ENCODE measurements around the gene HDHD2. TPM values are rescaled to one million over a fixed set of nuclear protein-coding genes. Genes with fewer than 3 reads are reported as not detected.

HDHD2 gene
- total RNA-seq, 1 experiment from 2014 or later, result 24.4 TPM

DNA sequence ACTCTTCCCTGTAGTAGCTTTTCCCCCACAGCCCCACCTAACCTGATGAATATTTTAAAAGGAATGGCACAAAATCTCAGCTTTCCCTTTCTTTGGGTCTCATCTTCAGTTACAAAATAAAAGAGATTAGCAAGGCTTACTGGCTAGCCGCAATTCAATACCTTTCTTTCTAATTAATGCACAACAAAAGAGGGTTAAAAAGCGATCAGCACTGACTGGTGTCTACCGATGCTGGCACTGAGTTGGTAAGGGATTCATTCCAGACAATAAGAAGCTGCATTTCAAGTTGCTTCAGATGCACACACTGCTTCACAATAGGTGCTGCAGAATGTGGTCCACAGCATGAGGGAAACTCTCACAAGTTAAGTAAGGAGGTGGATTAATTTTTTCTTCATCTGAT, 41.9 kb downstream of the HDHD2 start:
- TF ChIP-seq, protein P1, sequence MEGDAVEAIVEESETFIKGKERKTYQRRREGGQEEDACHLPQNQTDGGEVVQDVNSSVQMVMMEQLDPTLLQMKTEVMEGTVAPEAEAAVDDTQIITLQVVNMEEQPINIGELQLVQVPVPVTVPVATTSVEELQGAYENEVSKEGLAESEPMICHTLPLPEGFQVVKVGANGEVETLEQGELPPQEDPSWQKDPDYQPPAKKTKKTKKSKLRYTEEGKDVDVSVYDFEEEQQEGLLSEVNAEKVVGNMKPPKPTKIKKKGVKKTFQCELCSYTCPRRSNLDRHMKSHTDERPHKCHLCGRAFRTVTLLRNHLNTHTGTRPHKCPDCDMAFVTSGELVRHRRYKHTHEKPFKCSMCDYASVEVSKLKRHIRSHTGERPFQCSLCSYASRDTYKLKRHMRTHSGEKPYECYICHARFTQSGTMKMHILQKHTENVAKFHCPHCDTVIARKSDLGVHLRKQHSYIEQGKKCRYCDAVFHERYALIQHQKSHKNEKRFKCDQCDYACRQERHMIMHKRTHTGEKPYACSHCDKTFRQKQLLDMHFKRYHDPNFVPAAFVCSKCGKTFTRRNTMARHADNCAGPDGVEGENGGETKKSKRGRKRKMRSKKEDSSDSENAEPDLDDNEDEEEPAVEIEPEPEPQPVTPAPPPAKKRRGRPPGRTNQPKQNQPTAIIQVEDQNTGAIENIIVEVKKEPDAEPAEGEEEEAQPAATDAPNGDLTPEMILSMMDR (conservative IDR thresholded peaks at IDR 0.05), result no peak
- no peak for TF ChIP-seq EZH2 (IDR thresholded peaks at IDR 0.05; ENCODE audit: low read depth)
- Histone ChIP-seq H3K4me1 (replicated peaks; ENCODE audit: insufficient read depth) (no peaks in the 10 kb centered on the region), H4K20me1 (ENCODE audit: insufficient read depth) (no peaks in the 10 kb centered on the region), H3K4me2 (no peak overlapping the region), H3K36me3 (ENCODE audit: low read depth) (no peaks in the 10 kb centered on the region; the same call in 1 of the 2 replicates), H3K9me3 (ENCODE audit: insufficient read depth, low read depth) (no peaks in the 10 kb centered on the region), H3K27me3 (ENCODE audit: insufficient read depth, low read depth) (no peaks in the 10 kb centered on the region), H3K27ac (no peak overlapping the region), H3K9me2 (ENCODE audit: insufficient read depth) (no peaks in the 10 kb centered on the region), H2AFZ (no peak overlapping the region), H3K79me2 (ENCODE audit: low read depth) (no peaks in the 10 kb centered on the region), H3F3A (ENCODE audit: insufficient read depth, low read depth) (no peaks in the 10 kb centered on the region), H3K4me3 (no peak overlapping the region)
- no peak for DNase-seq
- BruUV-seq (replicated peaks), result no TSS peak
- POLR2A ChIA-PET (ENCODE audit: unreplicated experiment), result no interaction called here
- CTCF ChIA-PET, result no interaction called here
- intact Hi-C loops (cut with micrococcal nuclease; ENCODE audit: unreplicated experiment), result no loop called here

DNA sequence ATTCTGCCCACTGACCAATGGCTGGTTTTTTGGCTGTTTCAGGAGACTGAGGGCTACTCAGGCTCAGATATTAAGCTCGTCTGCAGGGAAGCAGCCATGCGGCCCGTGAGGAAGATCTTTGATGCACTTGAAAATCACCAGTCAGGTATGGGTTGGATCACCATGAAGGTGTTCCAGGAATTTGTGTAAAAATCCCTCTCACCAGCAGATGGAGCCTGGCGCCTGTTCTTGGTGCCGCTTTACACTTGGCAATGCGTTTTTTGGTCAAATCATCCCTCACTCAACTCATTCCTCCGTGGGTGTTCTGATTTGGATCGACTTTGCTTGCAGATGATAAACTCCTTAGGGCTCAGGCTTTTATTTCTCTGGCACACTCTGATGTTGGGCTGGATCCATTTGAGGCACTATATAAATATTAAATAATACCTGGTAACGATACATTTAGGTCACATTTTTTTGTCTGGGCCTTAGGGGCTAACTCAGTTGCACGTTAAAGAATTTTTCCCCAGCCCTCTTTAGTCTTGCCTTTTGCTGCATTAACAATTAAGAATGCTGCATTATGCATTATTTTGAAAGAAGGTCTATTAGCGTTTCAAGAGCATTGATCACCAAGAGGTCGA, 50.0 kb downstream of the HDHD2 start:
- no TSS peak for BruUV-seq (replicated peaks)
- CTCF ChIA-PET, result interaction anchor here (1.4 kb wide), 1 partner anchor 25 kb away, joined by 4 read pairs; no protein-coding TSS in a partner anchor
- Histone ChIP-seq H3K9me3 (ENCODE audit: insufficient read depth, low read depth) (no peaks in the 10 kb centered on the region), H3K27ac (no peak overlapping the region), H3K9me2 (ENCODE audit: insufficient read depth) (no peaks in the 10 kb centered on the region), H3K4me1 (replicated peaks; ENCODE audit: insufficient read depth) (no peaks in the 10 kb centered on the region), H3K79me2 (ENCODE audit: low read depth) (no peaks in the 10 kb centered on the region), H2AFZ (no peak overlapping the region), H3K36me3 (ENCODE audit: low read depth) (no peaks in the 10 kb centered on the region), H4K20me1 (ENCODE audit: insufficient read depth) (no peaks in the 10 kb centered on the region), H3K27me3 (ENCODE audit: insufficient read depth, low read depth) (no peaks in the 10 kb centered on the region), H3F3A (ENCODE audit: insufficient read depth, low read depth) (no peaks in the 10 kb centered on the region), H3K4me3 (no peak overlapping the region), H3K4me2 (no peak overlapping the region)
- POLR2A ChIA-PET (ENCODE audit: unreplicated experiment), result interaction anchor here (0.6 to 0.7 kb wide), 2 partner anchors 8 to 1780 kb away, joined by 3 to 18 read pairs; no protein-coding TSS in a partner anchor
- intact Hi-C loops (cut with micrococcal nuclease; ENCODE audit: unreplicated experiment), result loop anchor here (1.0 to 5.0 kb wide), 3 partner anchors 105 to 648 kb away; no protein-coding TSS in a partner anchor
- no peak for TF ChIP-seq EZH2 (IDR thresholded peaks at IDR 0.05; ENCODE audit: low read depth)
- TF ChIP-seq, protein P1 (conservative IDR thresholded peaks at IDR 0.05), result peak; percentile 81
- peak in 1 of 2 experiments; percentile 39 for DNase-seq

DNA sequence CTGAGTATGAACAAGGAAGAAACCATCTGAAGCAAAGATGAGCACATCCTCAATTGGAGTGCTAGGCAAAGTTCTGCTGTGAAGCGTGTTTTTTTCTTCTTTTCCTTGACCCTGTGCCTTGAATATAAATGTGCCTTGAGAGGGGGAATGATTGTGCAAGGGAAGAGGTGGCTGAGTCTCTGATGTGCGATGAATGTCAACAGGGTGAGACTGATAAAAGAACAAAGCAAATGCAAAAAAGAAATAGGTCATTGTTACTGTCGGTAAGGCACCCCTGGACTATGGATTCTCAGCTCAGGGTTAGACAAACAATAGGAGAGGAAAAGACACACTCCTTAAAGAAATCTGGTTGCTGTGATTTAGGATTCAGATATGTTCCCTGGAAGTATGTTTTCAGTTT, 54.5 kb downstream of the HDHD2 start:
- Histone ChIP-seq H3K27me3 (ENCODE audit: insufficient read depth, low read depth) (no peaks in the 10 kb centered on the region), H3K4me3 (no peak overlapping the region), H3K9me3 (ENCODE audit: insufficient read depth, low read depth) (no peaks in the 10 kb centered on the region), H2AFZ (no peak overlapping the region), H3K36me3 (ENCODE audit: low read depth) (no peaks in the 10 kb centered on the region), H3K79me2 (ENCODE audit: low read depth) (no peaks in the 10 kb centered on the region), H3K27ac (no peak overlapping the region), H3K4me1 (replicated peaks; ENCODE audit: insufficient read depth) (no peaks in the 10 kb centered on the region), H3F3A (ENCODE audit: insufficient read depth, low read depth) (no peaks in the 10 kb centered on the region), H3K9me2 (ENCODE audit: insufficient read depth) (no peaks in the 10 kb centered on the region), H3K4me2 (no peak overlapping the region), H4K20me1 (ENCODE audit: insufficient read depth) (no peaks in the 10 kb centered on the region)
- ChIA-PET POLR2A (ENCODE audit: unreplicated experiment) (no interaction called here), CTCF (no interaction called here)
- DNase-seq, result no peak
- intact Hi-C loops (cut with micrococcal nuclease; ENCODE audit: unreplicated experiment), result no loop called here
- no TSS peak for BruUV-seq (replicated peaks)
- TF ChIP-seq EZH2 (IDR thresholded peaks at IDR 0.05; ENCODE audit: low read depth), result no peak
- TF ChIP-seq, protein P1 (conservative IDR thresholded peaks at IDR 0.05), result no peak

Data from PC-9 (cell line).